ENCODE results near the gene DCANP1.

DNA sequence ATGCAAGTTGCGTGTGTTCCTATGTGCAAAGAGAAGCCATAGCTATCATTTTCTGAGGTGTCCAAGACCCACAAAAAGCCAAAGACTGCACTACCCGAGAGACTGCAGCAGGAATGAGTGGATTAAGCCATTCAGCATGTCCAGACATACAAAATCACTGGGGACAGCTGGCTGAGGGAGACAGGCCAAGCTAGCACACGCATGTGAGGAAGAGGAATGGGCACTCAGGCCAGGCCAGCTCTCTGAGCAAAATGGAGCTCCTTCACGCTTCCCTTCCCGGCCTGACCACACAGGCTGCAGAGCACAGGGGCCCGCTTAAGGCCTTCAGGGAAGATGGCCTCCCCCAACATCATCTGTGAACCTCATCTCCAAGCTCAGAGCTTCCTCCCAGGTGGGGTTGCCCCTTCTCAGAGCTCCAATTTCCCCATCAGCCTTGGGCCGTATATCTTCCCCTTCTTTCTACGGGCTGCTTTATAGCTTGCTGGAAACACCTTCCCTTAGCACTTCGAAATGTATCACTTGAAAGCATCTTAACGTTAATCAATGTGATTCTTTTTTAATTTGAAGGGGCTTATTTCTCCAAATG is 8.4 kb downstream of the DCANP1 start:
- TF ChIP-seq POLR2AphosphoS2 (IDR thresholded peaks at IDR 0.05; ENCODE audit: low read depth, low read length): no peak
- TF ChIP-seq RCOR1 (conservative IDR thresholded peaks at IDR 0.05; ENCODE audit: low read depth, low read length): no peak
- TF ChIP-seq, protein P1, sequence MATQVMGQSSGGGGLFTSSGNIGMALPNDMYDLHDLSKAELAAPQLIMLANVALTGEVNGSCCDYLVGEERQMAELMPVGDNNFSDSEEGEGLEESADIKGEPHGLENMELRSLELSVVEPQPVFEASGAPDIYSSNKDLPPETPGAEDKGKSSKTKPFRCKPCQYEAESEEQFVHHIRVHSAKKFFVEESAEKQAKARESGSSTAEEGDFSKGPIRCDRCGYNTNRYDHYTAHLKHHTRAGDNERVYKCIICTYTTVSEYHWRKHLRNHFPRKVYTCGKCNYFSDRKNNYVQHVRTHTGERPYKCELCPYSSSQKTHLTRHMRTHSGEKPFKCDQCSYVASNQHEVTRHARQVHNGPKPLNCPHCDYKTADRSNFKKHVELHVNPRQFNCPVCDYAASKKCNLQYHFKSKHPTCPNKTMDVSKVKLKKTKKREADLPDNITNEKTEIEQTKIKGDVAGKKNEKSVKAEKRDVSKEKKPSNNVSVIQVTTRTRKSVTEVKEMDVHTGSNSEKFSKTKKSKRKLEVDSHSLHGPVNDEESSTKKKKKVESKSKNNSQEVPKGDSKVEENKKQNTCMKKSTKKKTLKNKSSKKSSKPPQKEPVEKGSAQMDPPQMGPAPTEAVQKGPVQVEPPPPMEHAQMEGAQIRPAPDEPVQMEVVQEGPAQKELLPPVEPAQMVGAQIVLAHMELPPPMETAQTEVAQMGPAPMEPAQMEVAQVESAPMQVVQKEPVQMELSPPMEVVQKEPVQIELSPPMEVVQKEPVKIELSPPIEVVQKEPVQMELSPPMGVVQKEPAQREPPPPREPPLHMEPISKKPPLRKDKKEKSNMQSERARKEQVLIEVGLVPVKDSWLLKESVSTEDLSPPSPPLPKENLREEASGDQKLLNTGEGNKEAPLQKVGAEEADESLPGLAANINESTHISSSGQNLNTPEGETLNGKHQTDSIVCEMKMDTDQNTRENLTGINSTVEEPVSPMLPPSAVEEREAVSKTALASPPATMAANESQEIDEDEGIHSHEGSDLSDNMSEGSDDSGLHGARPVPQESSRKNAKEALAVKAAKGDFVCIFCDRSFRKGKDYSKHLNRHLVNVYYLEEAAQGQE (IDR thresholded peaks at IDR 0.05; ENCODE audit: low read depth, low read length): no peak
- TF ChIP-seq MAX (IDR thresholded peaks at IDR 0.05; ENCODE audit: low read depth, low read length): no peak
- no peak for TF ChIP-seq STAT3 (IDR thresholded peaks at IDR 0.05; ENCODE audit: low read depth, low read length)
- TF ChIP-seq CTCF (IDR thresholded peaks at IDR 0.05 in 2 of 3, conservative IDR thresholded peaks at IDR 0.05 in 1 of 3; ENCODE audit: control insufficient read depth in 2 of 3, extremely low read depth in 1 of 3, insufficient read depth in 1 of 3, low read depth in 3 of 3, low read length in 3 of 3): no peak
- no peak for TF ChIP-seq POLR2A (IDR thresholded peaks at IDR 0.05; ENCODE audit: low read depth, low read length)
- TF ChIP-seq CHD4 (IDR thresholded peaks at IDR 0.05): no peak
- TF ChIP-seq SUZ12 (IDR thresholded peaks at IDR 0.05; ENCODE audit: unreplicated experiment): no peak
- TF ChIP-seq CREM (IDR thresholded peaks at IDR 0.05; ENCODE audit: low read depth): no peak
- TF ChIP-seq RAD21 (IDR thresholded peaks at IDR 0.05; ENCODE audit: insufficient read depth, low read depth, low read length): no peak

Data from GM12878 (cell line).